ENCODE data around the gene CTRL. TPM values are rescaled to one million over a fixed set of nuclear protein-coding genes. Genes with fewer than 3 reads are reported as not detected.

Gene CTRL
- total RNA-seq, 1 donor from 2014 or later, result 2.8 TPM

GRCh38 chr16:67962135-67962534 lies 30.5 kb upstream of the CTRL start:
- Mint-ChIP-seq H3K4me1 (ENCODE audit: low read depth, unreplicated experiment) (peaks cover 3% of the 10 kb centered on the region), H3K4me3 (ENCODE audit: unreplicated experiment) (no peak overlapping the region), H3K27ac (ENCODE audit: unreplicated experiment) (no peak overlapping the region), H3K27me3 (ENCODE audit: unreplicated experiment) (peaks cover 6% of the 10 kb centered on the region), H3K36me3 (ENCODE audit: unreplicated experiment) (no peaks in the 10 kb centered on the region), H3K9me3 (ENCODE audit: unreplicated experiment) (peaks cover 6% of the 10 kb centered on the region)
- no peak for DNase-seq
- TF ChIP-seq CTCF (IDR thresholded peaks at IDR 0.05; ENCODE audit: partially characterized antibody, unreplicated experiment), result no peak

GRCh38 chr16:67961551-67961957 lies 29.9 kb upstream of the CTRL start:
- TF ChIP-seq CTCF (IDR thresholded peaks at IDR 0.05; ENCODE audit: partially characterized antibody, unreplicated experiment), result no peak
- no peak for DNase-seq
- H3K4me1 Mint-ChIP-seq (ENCODE audit: low read depth, unreplicated experiment), result no peaks in the 10 kb centered on the region
- peaks cover 6% of the 10 kb centered on the region for H3K9me3 Mint-ChIP-seq (ENCODE audit: unreplicated experiment)
- no peak overlapping the region for H3K4me3 Mint-ChIP-seq (ENCODE audit: unreplicated experiment)
- no peak overlapping the region for H3K27ac Mint-ChIP-seq (ENCODE audit: unreplicated experiment)
- no peaks in the 10 kb centered on the region for H3K36me3 Mint-ChIP-seq (ENCODE audit: unreplicated experiment)
- peaks cover 4% of the 10 kb centered on the region for H3K27me3 Mint-ChIP-seq (ENCODE audit: unreplicated experiment)

GRCh38 chr16:67959536-67960329 lies 28.1 kb upstream of the CTRL start:
- Mint-ChIP-seq H3K4me1 (ENCODE audit: low read depth, unreplicated experiment) (no peaks in the 10 kb centered on the region), H3K27me3 (ENCODE audit: unreplicated experiment) (peaks cover 2% of the 10 kb centered on the region), H3K4me3 (ENCODE audit: unreplicated experiment) (no peak overlapping the region), H3K9me3 (ENCODE audit: unreplicated experiment) (peaks cover 2% of the 10 kb centered on the region), H3K27ac (ENCODE audit: unreplicated experiment) (no peak overlapping the region), H3K36me3 (ENCODE audit: unreplicated experiment) (no peaks in the 10 kb centered on the region)
- DNase-seq, result no peak
- TF ChIP-seq CTCF (IDR thresholded peaks at IDR 0.05; ENCODE audit: partially characterized antibody, unreplicated experiment), result no peak

- Mint-ChIP-seq H3K4me3 (ENCODE audit: unreplicated experiment) (no peak overlapping the region), H3K9me3 (ENCODE audit: unreplicated experiment) (peaks cover 2% of the 10 kb centered on the region), H3K27ac (ENCODE audit: unreplicated experiment) (no peak overlapping the region), H3K27me3 (ENCODE audit: unreplicated experiment) (peaks cover 2% of the 10 kb centered on the region), H3K36me3 (ENCODE audit: unreplicated experiment) (no peaks in the 10 kb centered on the region), H3K4me1 (ENCODE audit: low read depth, unreplicated experiment) (no peaks in the 10 kb centered on the region)
- TF ChIP-seq CTCF (IDR thresholded peaks at IDR 0.05; ENCODE audit: partially characterized antibody, unreplicated experiment), result no peak
- DNase-seq, result no peak
Measured at GRCh38 chr16:67957622-67958021, 26.0 kb upstream of the CTRL start.

- H3K9me3 Mint-ChIP-seq (ENCODE audit: unreplicated experiment), result peaks cover 4% of the 10 kb centered on the region
- TF ChIP-seq CTCF (IDR thresholded peaks at IDR 0.05; ENCODE audit: partially characterized antibody, unreplicated experiment), result no peak
- H3K4me1 Mint-ChIP-seq (ENCODE audit: low read depth, unreplicated experiment), result no peaks in the 10 kb centered on the region
- H3K27ac Mint-ChIP-seq (ENCODE audit: unreplicated experiment), result no peak overlapping the region
- DNase-seq, result no peak
- H3K36me3 Mint-ChIP-seq (ENCODE audit: unreplicated experiment), result no peaks in the 10 kb centered on the region
- H3K27me3 Mint-ChIP-seq (ENCODE audit: unreplicated experiment), result peaks cover 3% of the 10 kb centered on the region
- no peak overlapping the region for H3K4me3 Mint-ChIP-seq (ENCODE audit: unreplicated experiment)
Measured at GRCh38 chr16:67954421-67955196, 22.9 kb upstream of the CTRL start.
